CD4-positive, alpha-beta T cell (primary cell): ENCODE results near the gene SEC61A1. TPM values are rescaled to one million over a fixed set of nuclear protein-coding genes. Genes with fewer than 3 reads are reported as not detected.
A peak's percentile ranks its signal among the peaks of the same experiment; 100 is the strongest.

Experiments
- ATAC-seq: fragments of 200-7000 bp; cut with Tn5 transposase; one replicate; pipeline ENCODE4 v1.10.0; 2022; ENCODE audit warnings: mild to moderate bottlenecking; ENCODE audit not compliant: poor library complexity
- CTCF ChIA-PET: fragments of 350-600 bp; sonication (Branson Sonifier 250); formaldehyde crosslinking; loops from one replicate; lab custom pipeline; 2021; ENCODE audit warnings: antibody characterized with exemption, inconsistent platforms; lab: Charles Lee
- POLR2A ChIA-PET: fragments of 350-600 bp; sonication (Branson Sonifier 250); formaldehyde crosslinking; loops from one replicate; lab custom pipeline; 2021; ENCODE audit warnings: antibody characterized with exemption, inconsistent platforms; lab: Charles Lee
- DNase-seq, 14 experiments: peaks; one replicate each; pipeline ENCODE4 v3.0.0-alpha.2; 2013 to 2020; ENCODE audit warnings: mixed read lengths in 2 of 14
- H3K27ac ChIP-seq, 2 donors: one replicate each; pipeline versions ENCODE4 v1.5.1 to v1.7.0; 2013; ENCODE audit warnings: low read length in 2 of 2, low read depth in 1 of 2, mild to moderate bottlenecking in 1 of 2
- H3K27me3 ChIP-seq, 2 experiments: 1 replicate in 1 of 2; 2 replicates in 1 of 2; pipeline versions ENCODE4 v1.6.1 to v1.7.0; 2013; ENCODE audit warnings: low read length in 2 of 2, control low read depth in 1 of 2, mild to moderate bottlenecking in 1 of 2, moderate library complexity in 1 of 2; ENCODE audit not compliant: insufficient read depth in 2 of 2, control insufficient read depth in 1 of 2
- H3K36me3 ChIP-seq: one replicate; pipeline ENCODE4 v1.6.1; 2013; ENCODE audit warnings: low read length, control low read depth; ENCODE audit not compliant: insufficient read depth
- H3K4me1 ChIP-seq: one replicate; pipeline ENCODE4 v1.6.1; 2013; ENCODE audit warnings: low read length, control low read depth; ENCODE audit not compliant: insufficient read depth
- H3K4me3 ChIP-seq: one replicate; pipeline ENCODE4 v1.5.1; 2013; ENCODE audit warnings: mild to moderate bottlenecking, low read length, moderate library complexity
- H3K9me3 ChIP-seq, 2 experiments: 1 replicate in 1 of 2; 2 replicates in 1 of 2; pipeline versions ENCODE4 v1.6.1 to v1.7.0; 2013; ENCODE audit warnings: low read length in 2 of 2, mild to moderate bottlenecking in 2 of 2, control low read depth in 1 of 2, moderate library complexity in 1 of 2; ENCODE audit not compliant: control insufficient read depth in 1 of 2, insufficient read depth in 1 of 2
- H3K27ac Mint-ChIP-seq: one replicate; pipeline ENCODE4 v1.8.0; 2020; ENCODE audit warnings: mixed read lengths
- H3K27me3 Mint-ChIP-seq: one replicate; pipeline ENCODE4 v1.8.0; 2021; ENCODE audit warnings: mixed read lengths
- H3K36me3 Mint-ChIP-seq: one replicate; pipeline ENCODE4 v1.8.0; 2021; ENCODE audit warnings: low read depth, mixed read lengths
- H3K4me1 Mint-ChIP-seq: one replicate; pipeline ENCODE4 v1.8.0; 2021; ENCODE audit warnings: low read depth, mixed read lengths
- H3K4me3 Mint-ChIP-seq: one replicate; pipeline ENCODE4 v1.8.0; 2020; ENCODE audit warnings: mild to moderate bottlenecking, mixed read lengths
- H3K9me3 Mint-ChIP-seq: one replicate; pipeline ENCODE4 v1.8.0; 2020; ENCODE audit warnings: mixed read lengths
- CTCF ChIP-seq: fragments of 200-600 bp; IDR thresholded peaks from one replicate; pipeline ENCODE4 v1.8.0; 2022; ENCODE audit warnings: antibody characterized with exemption, mild to moderate bottlenecking
- intact Hi-C, 2 experiments: fragments of 100-400 bp; cut with DNase I in 1 of 2; cut with micrococcal nuclease in 1 of 2; formaldehyde crosslinking; loops; one replicate each; pipeline versions ENCODE4 v1.15.1 to v1.9.0; 2023 to 2025; cut with DNase I, micrococcal nuclease
- total RNA-seq, 174 experiments: library from RNA in 2 of 174; stranded (reverse) in 2 of 174; gene quantifications; one replicate each; pipeline ENCODE4 v1.2.3 and lab custom pipeline; 2021 to 2026

SEC61A1 gene
- total RNA-seq, 2 experiments from 2014 or later, result 127 to 139 TPM

- H3K9me3 Mint-ChIP-seq, result no peaks in the 10 kb centered on the region
- peaks cover 67% of the 10 kb centered on the region for H3K36me3 ChIP-seq
- intact Hi-C loops, result loop anchor here (1.0 to 10.0 kb wide), 8 partner anchors 39 to 514 kb away; no protein-coding TSS in a partner anchor
- ATAC-seq (no peak), DNase-seq (no peak)
- no peaks in the 10 kb centered on the region for H3K9me3 ChIP-seq
- H3K4me3 Mint-ChIP-seq, result no peak overlapping the region
- no peaks in the 10 kb centered on the region for H3K27me3 Mint-ChIP-seq
- H3K4me3 ChIP-seq, result no peak overlapping the region
- H3K36me3 Mint-ChIP-seq, result peaks cover 88% of the 10 kb centered on the region
- ChIA-PET CTCF (interaction anchor here (0.6 to 5.2 kb wide), 10 partner anchors 19 to 231 kb away, joined by 3 to 61 read pairs (median 4); partner anchors contain the start of genes EEFSEC and RUVBL1), POLR2A (interaction anchor here (1.1 to 1.5 kb wide), 2 partner anchors 29 to 39 kb away, joined by 7 to 8 read pairs; partner anchors contain the start of gene RUVBL1)
- H3K27ac Mint-ChIP-seq, result no peak overlapping the region
- no peaks in the 10 kb centered on the region for H3K27me3 ChIP-seq
- no peak overlapping the region for H3K27ac ChIP-seq
- no peaks in the 10 kb centered on the region for H3K4me1 ChIP-seq
- peaks cover 7% of the 10 kb centered on the region for H3K4me1 Mint-ChIP-seq
- no peak for TF ChIP-seq CTCF
Observed at GRCh38 chr3:128094295-128095151, 42.3 kb downstream of the SEC61A1 start.

GRCh38 chr3:128095222-128095703 lies 43.0 kb downstream of the SEC61A1 start:
- Mint-ChIP-seq H3K27me3 (no peaks in the 10 kb centered on the region), H3K36me3 (peaks cover 90% of the 10 kb centered on the region), H3K27ac (no peak overlapping the region), H3K9me3 (no peaks in the 10 kb centered on the region), H3K4me3 (no peak overlapping the region), H3K4me1 (peaks cover 7% of the 10 kb centered on the region)
- Histone ChIP-seq H3K4me1 (no peaks in the 10 kb centered on the region), H3K9me3 (no peaks in the 10 kb centered on the region), H3K36me3 (peaks cover 75% of the 10 kb centered on the region), H3K27me3 (no peaks in the 10 kb centered on the region), H3K27ac (no peak overlapping the region), H3K4me3 (no peak overlapping the region)
- TF ChIP-seq CTCF, result peak; percentile 87
- DNase-seq (peak; percentile 69 to 87 (median 78)), ATAC-seq (peak; percentile 100)
- ChIA-PET POLR2A (interaction anchor here (0.8 to 1.5 kb wide), 3 partner anchors 28 to 227 kb away, joined by 3 to 8 read pairs (median 7); partner anchors contain the start of gene RUVBL1), CTCF (interaction anchor here (0.6 to 5.2 kb wide), 9 partner anchors 19 to 231 kb away, joined by 3 to 61 read pairs (median 4); partner anchors contain the start of genes EEFSEC and RUVBL1)
- intact Hi-C loops, result loop anchor here (1.0 to 10.0 kb wide), 8 partner anchors 38 to 513 kb away; no protein-coding TSS in a partner anchor

- no peak overlapping the region for H3K4me3 ChIP-seq
- intact Hi-C loops, result loop anchor here (5.0 to 10.0 kb wide), 2 partner anchors 127 to 324 kb away; no protein-coding TSS in a partner anchor
- ATAC-seq, result no peak
- H3K36me3 ChIP-seq, result peaks cover 85% of the 10 kb centered on the region
- Mint-ChIP-seq H3K27me3 (no peaks in the 10 kb centered on the region), H3K27ac (no peak overlapping the region), H3K36me3 (peaks cover 96% of the 10 kb centered on the region), H3K4me1 (peaks cover 7% of the 10 kb centered on the region), H3K9me3 (no peaks in the 10 kb centered on the region), H3K4me3 (no peak overlapping the region)
- no peak for DNase-seq
- H3K4me1 ChIP-seq, result no peaks in the 10 kb centered on the region
- H3K27me3 ChIP-seq, result no peaks in the 10 kb centered on the region
- H3K9me3 ChIP-seq, result no peaks in the 10 kb centered on the region
- POLR2A ChIA-PET, result no interaction called here
- no peak overlapping the region for H3K27ac ChIP-seq
- CTCF ChIA-PET, result interaction anchor here (5.2 kb wide), 1 partner anchor 35 kb away, joined by 61 read pairs; no protein-coding TSS in a partner anchor
- TF ChIP-seq CTCF, result no peak
Observed at GRCh38 chr3:128098234-128098633, 46.0 kb downstream of the SEC61A1 start.
